Amniotic epithelial cell (primary cell): ENCODE results near the gene GKN1.
"Not testable (repeated sequence)": the region's sequence is repeated elsewhere in the genome, so short reads cannot be mapped to it uniquely, and the experiment has no call there.

ENCODE experiments used
- DNase-seq: peaks from one replicate; pipeline ENCODE4 v3.0.0-alpha.2; 2010; ENCODE audit warnings: low read depth

The GKN1 gene, protein sequence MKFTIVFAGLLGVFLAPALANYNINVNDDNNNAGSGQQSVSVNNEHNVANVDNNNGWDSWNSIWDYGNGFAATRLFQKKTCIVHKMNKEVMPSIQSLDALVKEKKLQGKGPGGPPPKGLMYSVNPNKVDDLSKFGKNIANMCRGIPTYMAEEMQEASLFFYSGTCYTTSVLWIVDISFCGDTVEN

DNA sequence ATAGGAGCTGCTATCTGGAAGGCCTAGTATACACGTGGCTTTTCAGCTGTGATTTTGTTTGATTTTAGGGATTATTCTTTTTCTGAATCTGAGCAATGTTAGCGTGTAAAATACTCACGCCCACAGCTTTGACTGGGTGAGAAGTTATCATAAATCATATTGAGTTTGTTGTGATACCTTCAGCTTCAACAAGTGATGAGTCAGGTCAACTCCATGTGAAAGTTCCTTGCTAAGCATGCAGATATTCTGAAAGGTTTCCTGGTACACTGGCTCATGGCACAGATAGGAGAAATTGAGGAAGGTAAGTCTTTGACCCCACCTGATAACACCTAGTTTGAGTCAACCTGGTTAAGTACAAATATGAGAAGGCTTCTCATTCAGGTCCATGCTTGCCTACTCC lies at the start of gene GKN1:
Gene GKN1, plus strand, starts transcription at position 386 of the 400 bp plus-strand sequence. CDS start 42 bp downstream, outside the sequence.
- peak; percentile 70 for DNase-seq

GRCh38 chr2:68925295-68925896 lies 49.0 kb upstream of the GKN1 start:
- peak; percentile 46 for DNase-seq

GRCh38 chr2:68926796-68927195 lies 47.6 kb upstream of the GKN1 start:
- no peak for DNase-seq

DNA sequence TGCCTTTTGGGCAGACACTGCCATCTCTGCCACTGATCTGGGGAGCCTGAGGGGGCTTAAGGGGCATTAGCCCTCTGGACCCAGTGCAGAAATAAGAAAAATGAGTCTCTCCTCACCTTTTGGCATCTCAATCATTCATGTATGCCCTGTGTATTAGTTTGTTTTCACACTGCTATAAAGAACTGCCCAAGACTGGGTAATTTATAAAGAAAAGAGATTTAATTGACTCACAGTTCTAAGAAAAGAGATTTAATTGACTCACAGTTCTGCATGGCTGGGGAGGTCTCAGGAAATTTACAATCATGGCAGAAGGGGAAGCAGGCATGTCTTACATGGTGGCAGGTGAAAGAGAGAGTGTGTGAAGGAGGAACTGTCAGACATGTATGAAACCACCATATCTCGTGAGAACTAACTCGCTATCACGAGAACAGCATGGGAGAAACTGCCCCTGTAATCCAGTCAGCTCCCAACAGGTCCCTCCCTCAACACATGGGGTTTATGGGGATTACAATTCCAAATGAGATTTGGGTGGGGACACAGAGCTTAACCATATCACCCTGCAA lies 43.2 kb upstream of the GKN1 start:
- no peak for DNase-seq

GRCh38 chr2:68931799-68932198 lies 42.6 kb upstream of the GKN1 start:
- DNase-seq = peak; percentile 51

- no peak for DNase-seq
Measured at GRCh38 chr2:68932402-68932801, 42.0 kb upstream of the GKN1 start.

DNA sequence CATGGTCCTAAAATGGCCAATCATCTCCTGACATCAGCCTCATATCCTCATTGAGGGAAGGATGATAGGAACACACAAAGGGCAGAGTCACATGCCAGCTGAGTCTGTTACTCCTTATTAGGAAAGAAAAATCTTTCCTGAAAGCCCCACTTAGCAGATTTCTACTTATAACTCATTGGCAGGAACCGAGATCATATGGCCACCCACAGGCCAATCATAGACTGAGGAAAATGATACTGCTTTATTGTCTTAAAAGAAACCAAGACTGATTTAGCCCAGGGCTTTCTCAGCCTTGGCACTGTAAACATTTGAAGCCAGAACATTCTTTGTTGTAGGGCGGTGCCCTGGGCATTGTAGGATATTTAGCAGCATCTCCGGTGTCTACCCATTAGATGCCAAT lies 40.4 kb upstream of the GKN1 start:
- no peak for DNase-seq

- no peak for DNase-seq
Measured at GRCh38 chr2:68935471-68935870, 39.0 kb upstream of the GKN1 start.

GRCh38 chr2:68936427-68936826 lies 38.0 kb upstream of the GKN1 start:
- peak; percentile 41 for DNase-seq

DNA sequence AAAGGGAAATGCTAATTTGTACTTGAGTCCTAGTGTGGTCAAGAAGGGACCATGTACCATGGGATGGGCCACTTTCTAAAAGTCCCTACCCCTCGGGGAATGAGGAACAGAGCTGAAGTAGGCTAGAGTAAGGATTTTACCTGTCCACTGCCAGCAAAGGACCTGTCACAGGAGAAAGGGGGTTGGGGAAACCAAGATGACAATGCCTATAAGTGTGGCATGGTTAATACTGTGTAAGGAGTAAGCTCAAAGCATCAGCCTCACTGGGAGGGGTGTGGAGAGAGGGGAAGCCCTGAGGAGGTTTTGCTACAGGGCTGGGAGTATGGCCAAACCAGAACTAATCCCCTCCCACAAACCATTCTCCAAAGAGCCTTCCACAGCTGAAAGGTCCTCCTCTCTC lies 37.5 kb upstream of the GKN1 start:
- no peak for DNase-seq

GRCh38 chr2:68937346-68938055 lies 36.9 kb upstream of the GKN1 start:
- DNase-seq = no peak

DNA sequence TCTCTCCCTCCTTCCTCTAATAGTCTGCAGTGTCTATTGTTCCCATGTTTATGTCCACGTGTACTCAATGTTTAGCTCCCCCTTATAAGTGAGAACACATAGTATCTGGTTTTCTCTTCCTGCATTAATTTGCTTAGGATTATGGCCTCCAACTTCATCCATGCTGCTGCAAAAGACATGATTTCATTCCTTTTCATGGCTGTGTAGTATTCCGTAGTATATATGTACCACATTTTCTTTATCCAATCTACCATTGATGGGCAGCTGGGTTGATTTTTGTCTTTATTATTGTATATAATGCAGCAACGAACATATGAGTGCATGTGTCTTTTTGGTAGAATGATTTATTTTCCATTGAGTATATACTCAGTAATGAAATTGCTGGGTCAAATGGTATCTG lies 35.5 kb upstream of the GKN1 start:
- no peak for DNase-seq

- DNase-seq = no peak
Measured at GRCh38 chr2:68939962-68940361, 34.5 kb upstream of the GKN1 start.

DNA sequence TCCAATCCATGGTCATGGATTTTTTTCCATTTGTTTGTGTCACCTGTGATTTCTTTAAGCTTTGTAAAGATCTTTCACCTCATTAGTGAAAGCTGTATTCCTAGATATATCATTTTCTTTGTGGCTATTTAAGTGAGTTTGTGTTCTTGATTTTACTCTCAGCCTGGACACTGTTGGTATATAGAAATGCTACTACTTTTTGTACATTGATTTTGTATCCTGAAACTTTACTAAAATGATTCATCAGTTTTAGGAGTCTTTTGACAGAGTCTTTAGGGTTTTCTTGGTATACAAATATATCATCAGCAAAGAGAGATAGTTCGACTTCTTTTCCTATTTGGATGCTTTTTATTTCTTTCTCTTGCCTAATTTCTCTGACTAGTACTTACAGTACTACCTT lies 34.1 kb upstream of the GKN1 start:
- DNase-seq = no peak

DNA sequence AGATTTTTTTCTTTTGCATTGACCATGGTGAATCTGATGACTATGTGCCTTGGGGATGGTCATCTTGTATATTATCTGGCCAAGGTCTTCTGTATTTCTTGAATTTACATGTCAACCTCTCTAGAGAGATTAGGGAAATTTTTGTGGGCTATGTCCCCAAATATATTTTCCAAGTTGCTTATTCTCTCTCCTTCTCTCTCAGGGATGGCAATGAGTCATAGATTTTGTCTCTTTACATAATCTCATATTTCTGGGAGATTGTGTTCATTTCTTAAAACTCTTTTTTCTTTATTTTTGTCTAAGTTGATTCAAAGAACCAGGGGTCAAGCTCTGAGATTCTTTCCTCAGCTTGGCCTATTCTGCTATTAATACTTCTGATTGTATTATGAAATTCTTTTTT lies 31.6 kb upstream of the GKN1 start:
- no peak for DNase-seq

DNA sequence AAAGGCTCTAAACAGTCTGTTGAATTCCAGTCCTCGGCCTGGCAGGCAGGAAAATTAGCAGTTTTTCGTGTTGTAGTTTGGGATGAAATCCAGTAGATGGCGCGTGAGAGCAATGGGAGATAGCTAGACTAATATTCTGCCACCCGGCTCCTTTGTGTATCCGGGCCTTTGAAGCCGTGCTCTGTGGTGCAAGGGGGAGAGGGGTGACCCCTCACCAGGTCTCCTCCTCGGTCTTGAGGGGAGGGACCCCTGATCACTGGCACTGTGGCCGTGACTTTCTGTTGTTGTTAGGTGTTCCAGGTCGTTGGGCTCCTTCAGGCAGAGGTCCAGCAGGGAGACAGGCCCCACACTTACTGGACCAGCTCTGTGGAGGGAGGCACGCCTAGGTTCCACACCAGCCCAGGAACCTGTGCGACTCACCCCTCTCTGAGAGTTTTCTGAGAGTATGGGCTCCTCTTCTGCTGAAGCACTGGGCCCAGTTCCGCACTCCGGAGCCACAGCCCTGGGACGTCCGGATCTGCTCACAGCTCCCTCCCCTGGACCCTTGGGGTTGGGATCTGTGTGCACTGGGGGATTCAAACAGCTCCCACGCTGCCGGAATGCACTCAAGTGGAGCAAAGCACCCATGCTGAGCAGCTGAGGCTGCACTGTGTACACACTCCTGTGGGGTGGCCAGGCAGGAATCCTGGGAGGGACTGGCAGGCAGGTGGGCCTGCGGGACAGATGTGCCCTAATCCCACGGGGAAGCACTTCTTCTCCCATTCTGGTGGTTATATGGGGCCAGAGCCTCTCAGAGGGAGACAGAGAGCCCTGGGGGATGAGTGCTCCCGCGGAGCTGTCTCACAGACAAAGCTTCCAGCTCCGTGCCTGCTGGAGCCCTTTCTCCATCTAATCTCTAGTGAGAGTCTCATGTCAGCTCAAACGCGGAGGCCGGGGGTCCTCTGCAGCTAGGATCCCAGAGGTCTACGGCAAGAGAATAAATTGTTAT lies 30.6 kb upstream of the GKN1 start:
- peak; percentile 51 for DNase-seq

- DNase-seq = no peak
Measured at GRCh38 chr2:68946117-68946516, 28.3 kb upstream of the GKN1 start.

DNA sequence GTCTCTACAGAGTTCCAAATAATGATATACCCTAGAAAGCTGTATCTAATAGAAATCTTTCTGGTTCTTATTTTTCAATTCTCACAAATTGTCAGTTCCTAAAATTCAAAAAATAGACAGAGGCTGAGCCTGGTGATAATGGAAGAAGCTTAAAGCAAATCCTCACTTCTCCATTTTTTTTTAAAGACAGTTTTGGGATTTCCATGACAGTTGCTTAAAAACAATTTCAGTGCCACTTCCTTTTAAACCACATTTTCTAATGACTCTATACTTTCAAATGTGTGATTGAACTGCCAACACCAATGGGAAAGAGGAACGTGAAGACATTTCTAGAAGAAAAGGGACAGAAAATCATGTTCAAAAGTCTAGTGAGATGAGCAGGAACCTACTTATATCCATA lies 25.7 kb upstream of the GKN1 start:
- no peak for DNase-seq

GRCh38 chr2:68951899-68952298 lies 22.5 kb upstream of the GKN1 start:
- no peak for DNase-seq

DNA sequence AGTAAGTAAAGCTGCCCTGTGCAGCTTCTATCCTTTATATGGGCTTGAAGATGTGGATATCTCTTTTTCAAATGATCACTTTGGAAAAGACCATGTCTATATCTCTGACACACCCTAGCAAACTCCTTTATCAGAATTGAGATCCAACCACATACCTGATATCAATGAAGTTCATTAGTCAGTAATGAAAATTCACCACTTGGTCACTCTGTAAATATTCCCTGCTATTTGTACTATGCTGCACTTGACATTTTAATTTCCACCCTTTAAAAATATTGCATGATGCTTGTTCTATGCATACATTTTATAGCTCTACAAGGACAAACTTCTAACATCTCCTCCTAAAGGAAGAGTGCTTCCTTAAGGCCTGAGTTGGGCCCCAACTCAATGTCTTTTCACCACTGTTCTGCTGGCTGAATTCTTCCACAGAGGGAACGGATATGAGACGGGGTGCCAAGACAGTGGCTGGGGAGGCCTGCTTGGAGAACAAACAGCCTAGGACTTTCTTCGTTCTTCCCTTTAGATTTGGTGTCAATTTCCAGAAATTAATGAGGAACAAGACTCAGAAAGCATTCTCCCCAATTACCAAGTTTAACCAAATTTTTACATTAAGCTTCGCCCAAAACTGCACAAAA lies 21.4 kb upstream of the GKN1 start, which contains the start of gene GKN2:
Gene GKN2, minus strand, starts transcription at position 7 of the 635 bp plus-strand sequence. CDS start 32 bp downstream, outside the sequence.
- no peak for DNase-seq

DNA sequence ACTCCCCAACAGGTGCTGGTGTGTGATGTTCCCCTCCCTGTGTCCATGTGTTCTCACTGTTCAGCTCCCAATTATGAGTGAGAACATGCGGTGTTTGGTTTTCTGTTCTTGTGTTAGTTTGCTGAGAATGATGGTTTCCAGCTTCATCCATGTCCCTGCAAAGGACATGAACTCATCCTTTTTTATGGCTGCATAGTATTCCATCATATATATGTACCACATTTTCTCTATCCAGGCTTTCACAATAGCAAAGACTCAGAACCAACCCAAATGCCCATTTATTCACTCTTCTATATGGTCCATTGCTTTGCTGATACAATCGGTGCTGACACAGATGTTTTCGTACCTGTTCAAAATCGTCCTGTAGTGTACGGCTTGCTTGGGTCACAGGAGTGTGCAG lies 19.0 kb upstream of the GKN1 start:
- DNase-seq = not testable (repeated sequence)
